Keratinocyte (primary cell): ENCODE results near the gene TTLL13. TPM values are rescaled to one million over a fixed set of nuclear protein-coding genes. Genes with fewer than 3 reads are reported as not detected.

Experiments
- DNase-seq: peaks from one replicate; pipeline ENCODE4 v3.0.0-alpha.2; 2011; ENCODE audit warnings: low read depth, missing footprints, low spot score
- FAIRE-seq: peaks from 2 replicates; lab custom pipeline; 2011; peaks lifted over from hg19 to GRCh38; lab: Jason Lieb, UNC
- H2AFZ ChIP-seq: 2 replicates; pipeline ENCODE4 v1.6.0; 2012; ENCODE audit warnings: low read length, control low read depth, inconsistent platforms; ENCODE audit not compliant: control insufficient read depth
- H3K27ac ChIP-seq: 2 replicates; pipeline ENCODE4 v1.5.1; 2011; ENCODE audit warnings: low read length; ENCODE audit not compliant: control insufficient read depth, insufficient read depth
- H3K27me3 ChIP-seq: 3 replicates; pipeline ENCODE4 v1.6.0; 2011; ENCODE audit warnings: low read length; ENCODE audit not compliant: control insufficient read depth, insufficient read depth; ENCODE audit errors: extremely low read depth
- H3K36me3 ChIP-seq, 2 experiments: 2 replicates in 1 of 2; 3 replicates in 1 of 2; pipeline ENCODE4 v1.5.1; 2011; ENCODE audit warnings: low read length in 2 of 2, mild to moderate bottlenecking in 1 of 2; ENCODE audit not compliant: control insufficient read depth in 2 of 2, insufficient read depth in 2 of 2; ENCODE audit errors: extremely low read depth in 1 of 2
- H3K4me1 ChIP-seq: 3 replicates; pipeline ENCODE4 v1.5.1; 2011; ENCODE audit warnings: low read length; ENCODE audit not compliant: control insufficient read depth, insufficient read depth; ENCODE audit errors: extremely low read depth
- H3K4me2 ChIP-seq: 3 replicates; pipeline ENCODE4 v1.6.0; 2011; ENCODE audit warnings: low read depth, low read length; ENCODE audit not compliant: control insufficient read depth, insufficient read depth; ENCODE audit errors: extremely low read depth
- H3K4me3 ChIP-seq, 3 experiments: fragments of 200-600 bp in 1 of 3; sonication (generic) in 1 of 3; 2 replicates in 2 of 3; 3 replicates in 1 of 3; pipeline ENCODE4 v1.5.1; 2011 to 2016; ENCODE audit warnings: low read length in 3 of 3, mild to moderate bottlenecking in 3 of 3, control low read depth in 2 of 3, inconsistent platforms in 1 of 3, low read depth in 1 of 3, mixed read lengths in 1 of 3, mixed run types in 1 of 3, moderate library complexity in 1 of 3; ENCODE audit not compliant: control insufficient read depth in 2 of 3, insufficient read depth in 2 of 3; ENCODE audit errors: extremely low read depth in 1 of 3
- H3K79me2 ChIP-seq: 2 replicates; pipeline ENCODE4 v1.6.0; 2012; ENCODE audit warnings: low read length; ENCODE audit not compliant: control insufficient read depth, insufficient read depth
- H3K9ac ChIP-seq: 3 replicates; pipeline ENCODE4 v1.6.0; 2011; ENCODE audit warnings: low read length; ENCODE audit not compliant: control insufficient read depth, insufficient read depth; ENCODE audit errors: extremely low read depth
- H3K9me1 ChIP-seq: 3 replicates; pipeline ENCODE4 v1.6.0; 2011; ENCODE audit warnings: low read length; ENCODE audit not compliant: control insufficient read depth, insufficient read depth; ENCODE audit errors: extremely low read depth
- H3K9me3 ChIP-seq: 2 replicates; pipeline ENCODE4 v1.5.1; 2012; ENCODE audit warnings: low read depth, low read length; ENCODE audit not compliant: control insufficient read depth
- H4K20me1 ChIP-seq: 3 replicates; pipeline ENCODE4 v1.6.0; 2011; ENCODE audit warnings: low read length; ENCODE audit not compliant: control insufficient read depth, insufficient read depth; ENCODE audit errors: extremely low read depth
- CTCF ChIP-seq, 3 experiments: IDR thresholded peaks in 1 of 3; conservative IDR thresholded peaks in 1 of 3; optimal IDR thresholded peaks in 1 of 3; 2 replicates in 2 of 3; 3 replicates in 1 of 3; pipeline versions ENCODE3 to v1.5.1; 2011; ENCODE audit warnings: low read length in 3 of 3, mild to moderate bottlenecking in 3 of 3, moderate library complexity in 2 of 3, control low read depth in 1 of 3, inconsistent platforms in 1 of 3; ENCODE audit not compliant: insufficient read depth in 2 of 3; ENCODE audit errors: extremely low read depth in 1 of 3
- EZH2 ChIP-seq: IDR thresholded peaks from one replicate; pipeline ENCODE4 v1.6.1; 2012; ENCODE audit warnings: inconsistent platforms, mild to moderate bottlenecking, low read length, moderate library complexity
- dilution Hi-C: fragments of 300-500 bp; cut with MboI; formaldehyde crosslinking; loops from one replicate; pipeline ENCODE4 v1.7.0; 2020; ENCODE audit warnings: low sequenced_read_pairs; ENCODE audit not compliant: extremely low pct_ligation_motif_present
- polyA plus RNA-seq, 5 experiments: library from polyadenylated mRNA; depleted of rRNA in 3 of 5; stranded (reverse) in 3 of 5; stranded (forward) in 1 of 5; unstranded in 1 of 5; fragments of >200 nt; gene quantifications; 1 replicate in 1 of 5; 2 replicates in 3 of 5; 3 replicates in 1 of 5; pipeline versions ENCODE4 v1.2.1 to v1.2.3, GENCODE V29; 2011 to 2012; ENCODE audit warnings: missing spikeins in 2 of 5, low read depth in 1 of 5, low replicate concordance in 1 of 5

The TTLL13 gene
- polyA plus RNA-seq, 1 donor (not counting 4 experiments of a cell fraction or from before 2014, with no cell fraction given): 0.07 TPM

DNA sequence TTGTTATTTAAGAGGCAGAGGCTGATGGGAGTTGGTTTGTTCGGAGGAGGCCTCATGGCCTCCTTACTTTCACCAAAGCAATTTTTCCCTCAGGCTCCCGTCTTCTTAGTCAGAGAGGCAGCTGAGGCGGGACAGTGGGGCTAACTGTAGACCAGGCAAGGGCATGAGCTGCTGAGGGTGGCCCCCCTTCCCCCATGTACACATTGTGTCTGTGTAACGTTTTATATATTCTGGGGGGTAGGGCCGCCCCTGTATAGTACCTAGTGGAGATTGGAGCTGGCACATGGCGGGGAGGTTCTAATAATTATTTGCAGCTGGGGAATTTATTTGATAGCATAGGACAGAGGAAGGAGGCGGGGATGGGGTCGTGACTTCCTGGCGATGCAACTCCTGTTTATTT lies 51.2 kb downstream of the TTLL13 start:
- no peak overlapping the region for H3K4me3 ChIP-seq
- no peak for TF ChIP-seq CTCF (optimal IDR thresholded peaks at IDR 0.05 in 1 of 3, IDR thresholded peaks at IDR 0.05 in 1 of 3, conservative IDR thresholded peaks at IDR 0.05 in 1 of 3; ENCODE audit: extremely low read depth in 1 of 3, insufficient read depth in 2 of 3, low read length in 3 of 3)
- TF ChIP-seq EZH2: no peak
- no peaks in the 10 kb centered on the region for H3K4me1 ChIP-seq
- H3K9ac ChIP-seq: no peak overlapping the region
- no peaks in the 10 kb centered on the region for H3K79me2 ChIP-seq
- FAIRE-seq (no peak), DNase-seq (no peak)
- H3K9me1 ChIP-seq: no peaks in the 10 kb centered on the region
- dilution Hi-C loops: no loop called here
- H4K20me1 ChIP-seq: no peaks in the 10 kb centered on the region
- H2AFZ ChIP-seq: no peak overlapping the region
- H3K36me3 ChIP-seq: no peaks in the 10 kb centered on the region
- no peaks in the 10 kb centered on the region for H3K9me3 ChIP-seq
- no peak overlapping the region for H3K27ac ChIP-seq
- no peaks in the 10 kb centered on the region for H3K27me3 ChIP-seq
- no peak overlapping the region for H3K4me2 ChIP-seq

- no peak overlapping the region for H3K27ac ChIP-seq
- H3K9me1 ChIP-seq: no peaks in the 10 kb centered on the region
Measured at GRCh38 chr15:90300988-90301706, 51.8 kb downstream of the TTLL13 start.

More at GRCh38 chr15:90300988-90301706, 51.8 kb downstream of the TTLL13 start:
- H3K4me1 ChIP-seq: no peaks in the 10 kb centered on the region
- dilution Hi-C loops: no loop called here
- no peaks in the 10 kb centered on the region for H3K9me3 ChIP-seq
- H3K36me3 ChIP-seq: no peaks in the 10 kb centered on the region
- no peak overlapping the region for H3K4me2 ChIP-seq
- H3K79me2 ChIP-seq: no peaks in the 10 kb centered on the region
- no peaks in the 10 kb centered on the region for H4K20me1 ChIP-seq
- H2AFZ ChIP-seq: peak overlapping the region; percentile 73
- no peak overlapping the region for H3K9ac ChIP-seq
- TF ChIP-seq EZH2 (no peak), CTCF (optimal IDR thresholded peaks at IDR 0.05 in 1 of 3, IDR thresholded peaks at IDR 0.05 in 1 of 3, conservative IDR thresholded peaks at IDR 0.05 in 1 of 3; ENCODE audit: extremely low read depth in 1 of 3, insufficient read depth in 2 of 3, low read length in 3 of 3) (peak; percentile 65 to 93 (median 84))
- DNase-seq (no peak), FAIRE-seq (no peak)
- H3K27me3 ChIP-seq: no peaks in the 10 kb centered on the region
- no peak overlapping the region for H3K4me3 ChIP-seq
